Uterus (tissue), 4 donors: ENCODE data around the gene ZC3HAV1L. TPM values are rescaled to one million over a fixed set of nuclear protein-coding genes. Genes with fewer than 3 reads are reported as not detected.
A peak's percentile ranks its signal among the peaks of the same experiment; 100 is the strongest.

Experiments
- DNase-seq, 2 donors: peaks; one replicate each; pipeline ENCODE4 v3.0.0-alpha.2; 2019 to 2020
- H3K27ac ChIP-seq, 2 donors: fragments of 200-600 bp; sonication (generic); 1 replicate in 1 of 2; 2 replicates in 1 of 2; pipeline ENCODE4 v1.5.1; 2016 to 2018
- H3K27me3 ChIP-seq, 2 donors: fragments of 200-600 bp; sonication (generic); one replicate each; pipeline ENCODE4 v1.5.1; 2018 to 2019; ENCODE audit warnings: control low read depth in 1 of 2
- H3K36me3 ChIP-seq, 2 donors: fragments of 200-600 bp; sonication (generic); one replicate each; pipeline ENCODE4 v1.5.1; 2019; ENCODE audit warnings: control low read depth in 1 of 2
- H3K4me1 ChIP-seq, 2 donors: fragments of 200-600 bp; sonication (generic); one replicate each; pipeline ENCODE4 v1.5.1; 2018 to 2019; ENCODE audit warnings: control low read depth in 1 of 2
- H3K4me3 ChIP-seq, 2 donors: fragments of 200-600 bp; sonication (generic); 1 replicate in 1 of 2; 2 replicates in 1 of 2; pipeline ENCODE4 v1.5.1; 2018 to 2019; ENCODE audit warnings: mild to moderate bottlenecking in 1 of 2
- H3K9me3 ChIP-seq, 2 donors: fragments of 200-600 bp; sonication (generic); one replicate each; pipeline ENCODE4 v1.5.1; 2019; ENCODE audit warnings: control low read depth in 1 of 2
- CTCF ChIP-seq, 4 experiments: fragments of 200-600 bp in 2 of 4; fragments of 450-650 bp in 2 of 4; sonication (generic) in 2 of 4; IDR thresholded peaks; one replicate each; pipeline ENCODE4 v1.5.1; 2016 to 2019; ENCODE audit warnings: antibody characterized with exemption in 4 of 4, mild to moderate bottlenecking in 2 of 4, moderate library complexity in 1 of 4
- POLR2A ChIP-seq, 2 donors: fragments of 450-650 bp; IDR thresholded peaks; one replicate each; pipeline ENCODE4 v1.6.1; 2016; ENCODE audit warnings: antibody characterized with exemption in 2 of 2, mild to moderate bottlenecking in 1 of 2, moderate library complexity in 1 of 2
- intact Hi-C: fragments of 100-400 bp; cut with DNase I; formaldehyde crosslinking; loops from one replicate; pipeline ENCODE4 v1.15.1; 2023; ENCODE audit warnings: low total_unique reads
- total RNA-seq, 4 donors: library from RNA; depleted of rRNA in 3 of 4; stranded (reverse); fragments of >200 nt in 3 of 4; gene quantifications; one replicate each; pipeline versions ENCODE4 v1.1.0 to v1.2.4, GENCODE V29; 2014 to 2023
- donor health status: DM: yes; HTN: yes; CAD: no.

The ZC3HAV1L gene
- 10 to 100 TPM in 3 of 4 donors, 1 to 10 TPM in 1; 10.0 to 73.0 (median 31.9) TPM for total RNA-seq

GRCh38 chr7:139035586-139036353 lies at the start of gene ZC3HAV1L:
TSS of gene ZC3HAV1L (minus strand) at chr7:139036042. CDS start at chr7:139036017, 25 bp downstream.
- DNase-seq: peak; percentile 53 to 70
- intact Hi-C loops: no loop called here
- Histone ChIP-seq H3K9me3 (no peaks in the 10 kb centered on the region), H3K27ac (peak within 1 kb of the TSS; percentile 73 to 84), H3K36me3 (no peaks in the 10 kb centered on the region), H3K4me3 (peak within 1 kb of the TSS; percentile 57 to 87), H3K27me3 (no peaks in the 10 kb centered on the region), H3K4me1 (no peaks in the 10 kb centered on the region)
- no peak for TF ChIP-seq CTCF (IDR thresholded peaks at IDR 0.05)
- TF ChIP-seq POLR2A (IDR thresholded peaks at IDR 0.05): peak; percentile 22 to 53

GRCh38 chr7:139084709-139085108 lies 48.9 kb upstream of the ZC3HAV1L start:
- intact Hi-C loops: no loop called here
- TF ChIP-seq POLR2A (IDR thresholded peaks at IDR 0.05) (no peak), CTCF (IDR thresholded peaks at IDR 0.05) (no peak)
- H3K36me3 ChIP-seq: no peaks in the 10 kb centered on the region
- H3K27ac ChIP-seq: no peak overlapping the region
- DNase-seq: no peak
- no peaks in the 10 kb centered on the region for H3K27me3 ChIP-seq
- H3K4me1 ChIP-seq: no peaks in the 10 kb centered on the region
- H3K4me3 ChIP-seq: no peak overlapping the region
- H3K9me3 ChIP-seq: no peaks in the 10 kb centered on the region

GRCh38 chr7:139081584-139081983 lies 45.7 kb upstream of the ZC3HAV1L start:
- no peak overlapping the region for H3K4me3 ChIP-seq
- intact Hi-C loops: no loop called here
- no peaks in the 10 kb centered on the region for H3K4me1 ChIP-seq
- H3K36me3 ChIP-seq: no peaks in the 10 kb centered on the region
- no peak for DNase-seq
- no peak for TF ChIP-seq POLR2A (IDR thresholded peaks at IDR 0.05)
- no peak for TF ChIP-seq CTCF (IDR thresholded peaks at IDR 0.05)
- no peaks in the 10 kb centered on the region for H3K9me3 ChIP-seq
- H3K27me3 ChIP-seq: no peaks in the 10 kb centered on the region
- no peak overlapping the region for H3K27ac ChIP-seq

- no peaks in the 10 kb centered on the region for H3K4me1 ChIP-seq
- intact Hi-C loops: no loop called here
Observed at GRCh38 chr7:139080905-139081304, 45.1 kb upstream of the ZC3HAV1L start.

More at GRCh38 chr7:139080905-139081304, 45.1 kb upstream of the ZC3HAV1L start:
- no peak overlapping the region for H3K27ac ChIP-seq
- TF ChIP-seq POLR2A (IDR thresholded peaks at IDR 0.05) (no peak), CTCF (IDR thresholded peaks at IDR 0.05) (no peak)
- H3K4me3 ChIP-seq: no peak overlapping the region
- H3K9me3 ChIP-seq: no peaks in the 10 kb centered on the region
- H3K27me3 ChIP-seq: no peaks in the 10 kb centered on the region
- H3K36me3 ChIP-seq: no peaks in the 10 kb centered on the region
- DNase-seq: no peak
